AG04449 (cell line): ENCODE measurements around the gene NTM.

Source experiments
- CTCF ChIA-PET: fragments of 350-600 bp; formaldehyde crosslinking; extraction: SDS; loops from one replicate; lab custom pipeline; 2021; ENCODE audit warnings: antibody characterized with exemption; lab: Yijun Ruan, JAX
- POLR2A ChIA-PET: fragments of 400-600, 350-600 bp; formaldehyde crosslinking; extraction: SDS; loops from one replicate; lab custom pipeline; 2020; ENCODE audit warnings: antibody characterized with exemption, inconsistent platforms; lab: Yijun Ruan, JAX
- DNase-seq: peaks from one replicate; pipeline ENCODE4 v3.0.0-alpha.2; 2010; ENCODE audit warnings: low read depth, low spot score
- H3K4me3 ChIP-seq: 2 replicates; pipeline ENCODE4 v1.5.1; 2011; ENCODE audit warnings: low read depth, mild to moderate bottlenecking, control low read depth, low read length
- CTCF ChIP-seq: IDR thresholded peaks from one replicate; pipeline ENCODE4 v1.5.1; 2011; ENCODE audit warnings: mild to moderate bottlenecking, moderate library complexity, low read length, control low read depth, inconsistent platforms; ENCODE audit not compliant: insufficient read depth; ENCODE audit errors: missing control alignments

The NTM gene

GRCh38 chr11:131998020-131998419, 627.6 kb downstream of the NTM start:
- ChIA-PET CTCF (no interaction called here), POLR2A (no interaction called here)
- no peak overlapping the region for H3K4me3 ChIP-seq
- TF ChIP-seq CTCF, result no peak
- DNase-seq, result no peak

- no peak for DNase-seq
- ChIA-PET POLR2A (no interaction called here), CTCF (no interaction called here)
Measured at GRCh38 chr11:131999084-131999483, 628.7 kb downstream of the NTM start.

GRCh38 chr11:131999955-132000354, 629.5 kb downstream of the NTM start:
- ChIA-PET CTCF (no interaction called here), POLR2A (no interaction called here)
- H3K4me3 ChIP-seq, result no peak overlapping the region
- TF ChIP-seq CTCF, result no peak
- DNase-seq, result no peak

More at GRCh38 chr11:131999084-131999483, 628.7 kb downstream of the NTM start:
- TF ChIP-seq CTCF, result no peak
- H3K4me3 ChIP-seq, result no peak overlapping the region

GRCh38 chr11:132005887-132006286, 635.5 kb downstream of the NTM start:
- no peak overlapping the region for H3K4me3 ChIP-seq
- ChIA-PET CTCF (interaction anchor here (1.0 kb wide), 1 partner anchor 318 kb away, joined by 3 read pairs; no protein-coding TSS in a partner anchor), POLR2A (no interaction called here)
- DNase-seq, result no peak
- no peak for TF ChIP-seq CTCF

GRCh38 chr11:132006884-132007580, 636.6 kb downstream of the NTM start:
- POLR2A ChIA-PET, result no interaction called here
- no peak for TF ChIP-seq CTCF
- DNase-seq, result no peak
- CTCF ChIA-PET, result interaction anchor here (2.0 kb wide), 1 partner anchor 120 kb away, joined by 5 read pairs; no protein-coding TSS in a partner anchor
- no peak overlapping the region for H3K4me3 ChIP-seq

- no peak for DNase-seq
- ChIA-PET CTCF (interaction anchor here (2.0 kb wide), 1 partner anchor 119 kb away, joined by 5 read pairs; no protein-coding TSS in a partner anchor), POLR2A (no interaction called here)
Measured at GRCh38 chr11:132008226-132008625, 637.8 kb downstream of the NTM start.

More at GRCh38 chr11:132008226-132008625, 637.8 kb downstream of the NTM start:
- H3K4me3 ChIP-seq, result no peak overlapping the region
- TF ChIP-seq CTCF, result no peak
